OCI-LY1 (cell line): ENCODE results near the gene GPR39.

Source experiments
- CTCF ChIP-seq: fragments of 200-600 bp; sonication (generic), shearing (Covaris generic); IDR thresholded peaks from 2 replicates; pipeline ENCODE4 v1.5.1; 2017; ENCODE audit warnings: mild to moderate bottlenecking, antibody characterized with exemption, low read length, moderate library complexity, mixed read lengths
- EZH2 ChIP-seq: fragments of 200-600 bp; sonication (generic), shearing (Covaris generic); IDR thresholded peaks from 2 replicates; pipeline ENCODE4 v1.8.0; 2017; ENCODE audit warnings: borderline replicate concordance, mixed run types, mild to moderate bottlenecking, antibody characterized with exemption, low read length, moderate library complexity, mixed read lengths

GRCh38 chr2:132692816-132693215, 276.2 kb downstream of the GPR39 start:
- TF ChIP-seq CTCF (no peak), EZH2 (no peak)
